ENCODE data around the gene HEY2.

DNA sequence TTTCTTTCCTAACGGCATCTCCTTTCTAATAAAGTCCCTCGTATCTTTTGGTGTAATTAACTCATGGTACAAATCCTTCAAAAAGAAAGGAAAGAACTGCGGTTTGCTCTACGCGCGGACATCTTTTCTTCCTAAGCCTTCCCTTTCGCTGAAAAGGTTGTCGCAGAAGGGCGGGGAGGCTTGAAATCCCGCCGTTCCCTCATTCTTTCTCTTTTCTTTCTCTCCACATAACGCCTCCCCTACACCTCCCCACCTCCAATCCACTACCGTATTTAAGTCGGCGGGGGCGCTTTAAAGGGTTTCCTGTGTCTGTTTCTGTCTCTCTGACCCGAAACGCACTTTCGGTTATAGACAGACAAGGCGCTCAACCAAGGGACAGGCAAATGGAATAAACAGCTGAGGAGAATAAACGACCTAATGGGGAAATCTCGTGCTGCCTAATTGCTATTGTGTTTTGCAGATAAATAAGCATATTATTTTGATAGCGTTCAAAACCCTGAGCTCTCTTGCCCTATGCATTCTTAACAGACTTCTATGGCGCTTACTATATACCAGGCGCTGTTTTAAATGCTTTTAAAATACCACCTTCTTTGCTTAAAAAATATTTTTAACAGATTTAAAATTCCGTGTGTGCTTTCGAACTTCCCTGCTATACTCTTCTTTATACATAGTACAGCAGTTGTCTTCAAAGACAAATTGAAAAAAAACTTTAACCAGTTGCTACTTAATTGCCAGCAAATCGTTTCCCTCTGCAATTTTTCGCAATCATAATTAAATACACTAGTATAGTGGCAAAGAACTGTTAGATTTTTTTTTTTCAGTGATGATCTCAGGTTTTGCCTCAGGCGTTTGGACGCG lies 2.5 kb upstream of the HEY2 start:
- TF ChIP-seq, protein P1, sequence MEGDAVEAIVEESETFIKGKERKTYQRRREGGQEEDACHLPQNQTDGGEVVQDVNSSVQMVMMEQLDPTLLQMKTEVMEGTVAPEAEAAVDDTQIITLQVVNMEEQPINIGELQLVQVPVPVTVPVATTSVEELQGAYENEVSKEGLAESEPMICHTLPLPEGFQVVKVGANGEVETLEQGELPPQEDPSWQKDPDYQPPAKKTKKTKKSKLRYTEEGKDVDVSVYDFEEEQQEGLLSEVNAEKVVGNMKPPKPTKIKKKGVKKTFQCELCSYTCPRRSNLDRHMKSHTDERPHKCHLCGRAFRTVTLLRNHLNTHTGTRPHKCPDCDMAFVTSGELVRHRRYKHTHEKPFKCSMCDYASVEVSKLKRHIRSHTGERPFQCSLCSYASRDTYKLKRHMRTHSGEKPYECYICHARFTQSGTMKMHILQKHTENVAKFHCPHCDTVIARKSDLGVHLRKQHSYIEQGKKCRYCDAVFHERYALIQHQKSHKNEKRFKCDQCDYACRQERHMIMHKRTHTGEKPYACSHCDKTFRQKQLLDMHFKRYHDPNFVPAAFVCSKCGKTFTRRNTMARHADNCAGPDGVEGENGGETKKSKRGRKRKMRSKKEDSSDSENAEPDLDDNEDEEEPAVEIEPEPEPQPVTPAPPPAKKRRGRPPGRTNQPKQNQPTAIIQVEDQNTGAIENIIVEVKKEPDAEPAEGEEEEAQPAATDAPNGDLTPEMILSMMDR (IDR thresholded peaks at IDR 0.05): no peak
- no peak for TF ChIP-seq JUN (IDR thresholded peaks at IDR 0.05)
- TF ChIP-seq RAD21 (conservative IDR thresholded peaks at IDR 0.05 in 1 of 2, IDR thresholded peaks at IDR 0.05 in 1 of 2): no peak
- TF ChIP-seq POLR2A (IDR thresholded peaks at IDR 0.05; ENCODE audit: low read length): no peak
- TF ChIP-seq POLR2AphosphoS2 (conservative IDR thresholded peaks at IDR 0.05; ENCODE audit: low read length): no peak
- TF ChIP-seq MAZ (IDR thresholded peaks at IDR 0.05; ENCODE audit: borderline replicate concordance, low read depth, low read length): no peak
- TF ChIP-seq RFX5 (IDR thresholded peaks at IDR 0.05): no peak
- TF ChIP-seq CEBPB (IDR thresholded peaks at IDR 0.05): no peak

All from A549 (cell line).